ENCODE data around the gene EXOC6. TPM values are rescaled to one million over a fixed set of nuclear protein-coding genes. Genes with fewer than 3 reads are reported as not detected.

Gene EXOC6
- total and polyA plus RNA-seq, 2 of the 13 experiments (the other 11 are each of a cell fraction or from before 2014, with no cell fraction given) = 22.2 to 29.2 TPM

- TF ChIP-seq AHDC1 (CRISPR knock-in tag; IDR thresholded peaks at IDR 0.05; ENCODE audit: borderline replicate concordance) (peak; percentile 93), TCF12 (IDR thresholded peaks at IDR 0.05) (no peak), TCF12 (CRISPR knock-in tag; IDR thresholded peaks at IDR 0.05) (0 out of 2 replicates have a peak, but pooled peaks have one; percentile 70), HMG20A (CRISPR knock-in tag; IDR thresholded peaks at IDR 0.05; ENCODE audit: borderline replicate concordance) (peak; percentile 93), HNF4G (IDR thresholded peaks at IDR 0.05; ENCODE audit: borderline replicate concordance, low read depth, low read length) (peak; percentile 80), HNF4G (CRISPR knock-in tag; IDR thresholded peaks at IDR 0.05; ENCODE audit: borderline replicate concordance, low read depth) (no peak; the same call in 1 of the 2 replicates), ZNF138 (CRISPR knock-in tag; IDR thresholded peaks at IDR 0.05; ENCODE audit: low read depth) (no peak), GATAD2A (CRISPR knock-in tag; IDR thresholded peaks at IDR 0.05) (peak; percentile 95), FOXA1 (IDR thresholded peaks at IDR 0.05) (peak; percentile 91), FOXA1 (CRISPR knock-in tag; IDR thresholded peaks at IDR 0.05) (peak; percentile 98), ZNF331 (CRISPR knock-in tag; IDR thresholded peaks at IDR 0.05) (peak; percentile 84), HMGA1 (CRISPR knock-in tag; conservative IDR thresholded peaks at IDR 0.05) (no peak), ZNF407 (CRISPR knock-in tag; IDR thresholded peaks at IDR 0.05; ENCODE audit: not compliant biosample characterization) (no peak), CENPX (CRISPR knock-in tag; IDR thresholded peaks at IDR 0.05) (no peak), ZBTB33 (CRISPR knock-in tag; IDR thresholded peaks at IDR 0.05) (peak; percentile 39; the same call in 1 of the 2 replicates)
Observed at GRCh38 chr10:93106631-93107072, 258.3 kb downstream of the EXOC6 start (continued).
